Astrocyte (in vitro differentiated cells and primary cell): ENCODE results near the gene ABCG5. TPM values are rescaled to one million over a fixed set of nuclear protein-coding genes. Genes with fewer than 3 reads are reported as not detected.

Experiments used
- DNase-seq: peaks from one replicate; pipeline ENCODE4 v3.0.0-alpha.2; 2010; ENCODE audit warnings: low read depth
- FAIRE-seq: peaks from 2 replicates; lab custom pipeline; 2011; peaks lifted over from hg19 to GRCh38; lab: Jason Lieb, UNC
- H2AFZ ChIP-seq: 2 replicates; pipeline ENCODE4 v1.6.0; 2012; ENCODE audit warnings: low read depth, low read length, inconsistent platforms
- H3K27ac ChIP-seq: 2 replicates; pipeline ENCODE4 v1.5.1; 2011; ENCODE audit warnings: low read depth, low read length, inconsistent platforms
- H3K27me3 ChIP-seq: 2 replicates; pipeline ENCODE4 v1.6.0; 2011; ENCODE audit warnings: low read length, inconsistent platforms; ENCODE audit not compliant: insufficient read depth
- H3K36me3 ChIP-seq: 2 replicates; pipeline ENCODE4 v1.5.1; 2011; ENCODE audit warnings: low read length, inconsistent platforms; ENCODE audit not compliant: insufficient read depth
- H3K4me1 ChIP-seq: 2 replicates; pipeline ENCODE4 v1.5.1; 2011; ENCODE audit warnings: low read length, inconsistent platforms; ENCODE audit not compliant: insufficient read depth
- H3K4me2 ChIP-seq: 2 replicates; pipeline ENCODE4 v1.6.0; 2012; ENCODE audit warnings: low read length, inconsistent platforms
- H3K4me3 ChIP-seq: 2 replicates; pipeline ENCODE4 v1.5.1; 2011; ENCODE audit warnings: low read depth, mild to moderate bottlenecking, low read length, inconsistent platforms; ENCODE audit not compliant: insufficient read depth
- H3K79me2 ChIP-seq: 2 replicates; pipeline ENCODE4 v1.6.0; 2012; ENCODE audit warnings: mild to moderate bottlenecking, low read length, inconsistent platforms; ENCODE audit not compliant: insufficient read depth
- H3K9ac ChIP-seq: 2 replicates; pipeline ENCODE4 v1.6.0; 2012; ENCODE audit warnings: mild to moderate bottlenecking, low read length, inconsistent platforms
- H3K9me3 ChIP-seq: 2 replicates; pipeline ENCODE4 v1.5.1; 2012; ENCODE audit warnings: low read depth, mild to moderate bottlenecking, low read length, inconsistent platforms; ENCODE audit not compliant: insufficient read depth
- H4K20me1 ChIP-seq: 2 replicates; pipeline ENCODE4 v1.6.0; 2012; ENCODE audit warnings: low read length, inconsistent platforms; ENCODE audit not compliant: insufficient read depth
- H3K27ac Mint-ChIP-seq: one replicate; pipeline ENCODE4 v1.8.0; 2021; ENCODE audit warnings: mild to moderate bottlenecking, mixed read lengths; ENCODE audit not compliant: unreplicated experiment
- H3K27me3 Mint-ChIP-seq: one replicate; pipeline ENCODE4 v1.8.0; 2021; ENCODE audit warnings: low read depth, mixed read lengths; ENCODE audit not compliant: unreplicated experiment
- H3K36me3 Mint-ChIP-seq: one replicate; pipeline ENCODE4 v1.8.0; 2021; ENCODE audit warnings: low read depth, mixed read lengths; ENCODE audit not compliant: unreplicated experiment
- H3K4me1 Mint-ChIP-seq: one replicate; pipeline ENCODE4 v1.8.0; 2021; ENCODE audit warnings: low read depth, mixed read lengths; ENCODE audit not compliant: unreplicated experiment
- H3K4me3 Mint-ChIP-seq: one replicate; pipeline ENCODE4 v1.8.0; 2021; ENCODE audit warnings: mild to moderate bottlenecking, moderate library complexity, mixed read lengths; ENCODE audit not compliant: unreplicated experiment
- H3K9me3 Mint-ChIP-seq: one replicate; pipeline ENCODE4 v1.8.0; 2021; ENCODE audit warnings: mild to moderate bottlenecking, mixed read lengths; ENCODE audit not compliant: unreplicated experiment
- EZH2 ChIP-seq: IDR thresholded peaks from 2 replicates; pipeline ENCODE4 v1.6.1; 2012; ENCODE audit warnings: mild to moderate bottlenecking, low read length, inconsistent platforms; ENCODE audit not compliant: insufficient read depth
- total RNA-seq: library from RNA; stranded (reverse); gene quantifications from 2 replicates; pipeline ENCODE4 v1.2.1, GENCODE V29; 2021
- TF ChIP-seq, protein P1 (sequence below): IDR thresholded peaks from 2 replicates; pipeline ENCODE4 v1.5.1; 2011; ENCODE audit warnings: low read depth, mild to moderate bottlenecking, inconsistent platforms, low read length, moderate library complexity; ENCODE audit not compliant: insufficient read depth

ABCG5 gene
- total RNA-seq, 1 donor from 2014 or later, result not detected

GRCh38 chr2:43824951-43825493 is 13.6 kb downstream of the ABCG5 start:
- peaks cover 35% of the 10 kb centered on the region for H3K27me3 Mint-ChIP-seq

DNA sequence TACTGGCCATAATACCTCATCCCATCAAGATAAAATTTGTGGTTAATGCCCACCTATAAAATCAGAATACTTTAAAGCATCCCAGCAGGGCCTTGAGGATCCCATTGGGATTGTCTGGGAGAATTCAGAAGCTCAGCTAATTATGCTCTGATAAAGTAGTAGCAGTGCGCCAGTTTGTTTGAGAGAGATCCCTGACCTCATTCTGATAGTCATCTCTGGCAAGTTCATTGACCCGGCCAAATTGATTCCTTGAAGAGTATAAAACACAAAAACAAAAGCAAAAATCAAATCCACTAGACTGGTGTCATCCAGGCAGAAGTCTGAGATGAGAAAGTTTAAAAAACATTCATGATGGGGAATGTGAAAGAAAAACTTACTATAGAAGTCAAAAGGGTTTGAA is 14.1 kb downstream of the ABCG5 start:
- H3K4me2 ChIP-seq, result no peak overlapping the region
- Mint-ChIP-seq H3K36me3 (no peaks in the 10 kb centered on the region), H3K4me1 (no peaks in the 10 kb centered on the region), H3K27me3 (peaks cover 30% of the 10 kb centered on the region), H3K4me3 (no peak overlapping the region), H3K9me3 (peaks cover 4% of the 10 kb centered on the region), H3K27ac (no peak overlapping the region)
- H3K9me3 ChIP-seq, result no peaks in the 10 kb centered on the region
- H2AFZ ChIP-seq, result no peak overlapping the region
- no peaks in the 10 kb centered on the region for H4K20me1 ChIP-seq
- no peak overlapping the region for H3K9ac ChIP-seq
- H3K27ac ChIP-seq, result no peak overlapping the region
- H3K4me1 ChIP-seq, result no peaks in the 10 kb centered on the region
- no peaks in the 10 kb centered on the region for H3K36me3 ChIP-seq
- TF ChIP-seq EZH2, result no peak
- TF ChIP-seq, protein P1, sequence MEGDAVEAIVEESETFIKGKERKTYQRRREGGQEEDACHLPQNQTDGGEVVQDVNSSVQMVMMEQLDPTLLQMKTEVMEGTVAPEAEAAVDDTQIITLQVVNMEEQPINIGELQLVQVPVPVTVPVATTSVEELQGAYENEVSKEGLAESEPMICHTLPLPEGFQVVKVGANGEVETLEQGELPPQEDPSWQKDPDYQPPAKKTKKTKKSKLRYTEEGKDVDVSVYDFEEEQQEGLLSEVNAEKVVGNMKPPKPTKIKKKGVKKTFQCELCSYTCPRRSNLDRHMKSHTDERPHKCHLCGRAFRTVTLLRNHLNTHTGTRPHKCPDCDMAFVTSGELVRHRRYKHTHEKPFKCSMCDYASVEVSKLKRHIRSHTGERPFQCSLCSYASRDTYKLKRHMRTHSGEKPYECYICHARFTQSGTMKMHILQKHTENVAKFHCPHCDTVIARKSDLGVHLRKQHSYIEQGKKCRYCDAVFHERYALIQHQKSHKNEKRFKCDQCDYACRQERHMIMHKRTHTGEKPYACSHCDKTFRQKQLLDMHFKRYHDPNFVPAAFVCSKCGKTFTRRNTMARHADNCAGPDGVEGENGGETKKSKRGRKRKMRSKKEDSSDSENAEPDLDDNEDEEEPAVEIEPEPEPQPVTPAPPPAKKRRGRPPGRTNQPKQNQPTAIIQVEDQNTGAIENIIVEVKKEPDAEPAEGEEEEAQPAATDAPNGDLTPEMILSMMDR, result no peak
- no peaks in the 10 kb centered on the region for H3K79me2 ChIP-seq
- DNase-seq (no peak), FAIRE-seq (no peak)
- peaks cover 3% of the 10 kb centered on the region for H3K27me3 ChIP-seq
- H3K4me3 ChIP-seq, result no peak overlapping the region

More at GRCh38 chr2:43824951-43825493, 13.6 kb downstream of the ABCG5 start:
- Histone ChIP-seq H3K27ac (no peak overlapping the region), H4K20me1 (no peaks in the 10 kb centered on the region), H3K9me3 (no peaks in the 10 kb centered on the region), H3K4me3 (no peak overlapping the region), H2AFZ (no peak overlapping the region), H3K36me3 (no peaks in the 10 kb centered on the region), H3K4me2 (no peak overlapping the region), H3K4me1 (no peaks in the 10 kb centered on the region), H3K9ac (no peak overlapping the region), H3K79me2 (no peaks in the 10 kb centered on the region), H3K27me3 (peaks cover 9% of the 10 kb centered on the region)
- H3K9me3 Mint-ChIP-seq, result peaks cover 4% of the 10 kb centered on the region
- H3K27ac Mint-ChIP-seq, result no peak overlapping the region
- FAIRE-seq, result no peak
- TF ChIP-seq, protein P1, result no peak
- no peak for TF ChIP-seq EZH2
- H3K4me1 Mint-ChIP-seq, result no peaks in the 10 kb centered on the region
- DNase-seq, result no peak
- no peak overlapping the region for H3K4me3 Mint-ChIP-seq
- H3K36me3 Mint-ChIP-seq, result no peaks in the 10 kb centered on the region

DNA sequence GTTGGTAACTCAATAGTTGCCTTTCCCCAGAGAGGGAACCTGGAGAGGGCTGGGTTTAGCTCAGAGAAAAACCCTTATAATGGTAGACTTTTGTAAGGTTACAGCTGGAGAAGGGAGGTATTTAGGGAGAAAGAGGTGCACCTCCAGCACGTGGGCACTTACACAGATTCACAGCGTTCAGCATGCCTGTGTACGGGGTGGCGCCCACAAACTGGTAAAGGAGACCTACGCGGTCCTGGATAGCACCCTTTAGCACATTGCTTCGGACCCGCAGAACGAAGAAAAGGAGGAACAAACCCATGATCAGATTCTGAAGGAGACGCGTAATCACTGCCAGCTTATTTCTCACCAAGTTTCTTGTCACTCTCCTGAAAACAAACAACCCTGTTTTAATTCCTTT is 14.9 kb downstream of the ABCG5 start:
- no peak for FAIRE-seq
- no peaks in the 10 kb centered on the region for H3K4me1 Mint-ChIP-seq

More for the DNA sequence above, 14.9 kb downstream of the ABCG5 start:
- no peak overlapping the region for H3K27ac Mint-ChIP-seq
- Histone ChIP-seq H3K27me3 (no peaks in the 10 kb centered on the region), H3K36me3 (no peaks in the 10 kb centered on the region), H3K79me2 (no peaks in the 10 kb centered on the region), H3K27ac (no peak overlapping the region), H3K4me2 (no peak overlapping the region), H2AFZ (no peak overlapping the region), H4K20me1 (no peaks in the 10 kb centered on the region), H3K9ac (no peak overlapping the region), H3K4me3 (no peak overlapping the region), H3K9me3 (no peaks in the 10 kb centered on the region), H3K4me1 (no peaks in the 10 kb centered on the region)
- H3K27me3 Mint-ChIP-seq, result peaks cover 30% of the 10 kb centered on the region
- no peak overlapping the region for H3K4me3 Mint-ChIP-seq
- peaks cover 4% of the 10 kb centered on the region for H3K9me3 Mint-ChIP-seq
- no peak for TF ChIP-seq EZH2
- TF ChIP-seq, protein P1, result no peak
- no peaks in the 10 kb centered on the region for H3K36me3 Mint-ChIP-seq
- DNase-seq, result no peak
